ENCODE results near the gene ZNF354C. TPM values are rescaled to one million over a fixed set of nuclear protein-coding genes. Genes with fewer than 3 reads are reported as not detected.
"Not testable (repeated sequence)": the region's sequence is repeated elsewhere in the genome, so short reads cannot be mapped to it uniquely, and the experiment has no call there.

Gene ZNF354C
- total RNA-seq, 2 donors from 2014 or later: 2.4 to 2.7 TPM

DNA sequence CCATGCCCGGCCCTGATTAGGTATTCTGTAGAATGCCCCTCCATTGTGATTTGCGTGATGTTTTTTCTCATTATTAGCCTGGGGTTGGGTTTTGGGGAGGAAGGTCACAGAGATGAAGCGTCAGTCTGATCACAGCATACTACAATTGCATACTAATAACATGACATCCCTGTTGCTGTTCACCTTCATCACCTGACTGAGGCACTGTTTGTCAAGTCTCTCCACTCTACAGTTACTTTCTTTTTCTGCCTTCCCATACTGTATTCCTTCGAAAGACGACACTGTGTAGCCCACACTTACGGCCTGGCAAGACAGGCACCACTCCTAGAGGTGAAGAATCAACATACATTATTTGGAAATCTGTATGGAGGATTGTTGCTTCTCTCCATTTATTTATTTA is 5.5 kb downstream of the ZNF354C start:
- Histone ChIP-seq H3K36me3 (peaks cover 39% of the 10 kb centered on the region), H3K27ac (no peak overlapping the region), H3K9me3 (peaks cover 9 to 42% of the 10 kb centered on the region in 2 donors), H3K4me1 (peaks cover 0 to 10% of the 10 kb centered on the region in 2 donors), H3K27me3 (no peaks in the 10 kb centered on the region), H3K4me3 (no peak overlapping the region)
- DNase-seq (ENCODE audit: low spot score): no peak
- TF ChIP-seq, protein P1, sequence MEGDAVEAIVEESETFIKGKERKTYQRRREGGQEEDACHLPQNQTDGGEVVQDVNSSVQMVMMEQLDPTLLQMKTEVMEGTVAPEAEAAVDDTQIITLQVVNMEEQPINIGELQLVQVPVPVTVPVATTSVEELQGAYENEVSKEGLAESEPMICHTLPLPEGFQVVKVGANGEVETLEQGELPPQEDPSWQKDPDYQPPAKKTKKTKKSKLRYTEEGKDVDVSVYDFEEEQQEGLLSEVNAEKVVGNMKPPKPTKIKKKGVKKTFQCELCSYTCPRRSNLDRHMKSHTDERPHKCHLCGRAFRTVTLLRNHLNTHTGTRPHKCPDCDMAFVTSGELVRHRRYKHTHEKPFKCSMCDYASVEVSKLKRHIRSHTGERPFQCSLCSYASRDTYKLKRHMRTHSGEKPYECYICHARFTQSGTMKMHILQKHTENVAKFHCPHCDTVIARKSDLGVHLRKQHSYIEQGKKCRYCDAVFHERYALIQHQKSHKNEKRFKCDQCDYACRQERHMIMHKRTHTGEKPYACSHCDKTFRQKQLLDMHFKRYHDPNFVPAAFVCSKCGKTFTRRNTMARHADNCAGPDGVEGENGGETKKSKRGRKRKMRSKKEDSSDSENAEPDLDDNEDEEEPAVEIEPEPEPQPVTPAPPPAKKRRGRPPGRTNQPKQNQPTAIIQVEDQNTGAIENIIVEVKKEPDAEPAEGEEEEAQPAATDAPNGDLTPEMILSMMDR (IDR thresholded peaks at IDR 0.05): no peak

DNA sequence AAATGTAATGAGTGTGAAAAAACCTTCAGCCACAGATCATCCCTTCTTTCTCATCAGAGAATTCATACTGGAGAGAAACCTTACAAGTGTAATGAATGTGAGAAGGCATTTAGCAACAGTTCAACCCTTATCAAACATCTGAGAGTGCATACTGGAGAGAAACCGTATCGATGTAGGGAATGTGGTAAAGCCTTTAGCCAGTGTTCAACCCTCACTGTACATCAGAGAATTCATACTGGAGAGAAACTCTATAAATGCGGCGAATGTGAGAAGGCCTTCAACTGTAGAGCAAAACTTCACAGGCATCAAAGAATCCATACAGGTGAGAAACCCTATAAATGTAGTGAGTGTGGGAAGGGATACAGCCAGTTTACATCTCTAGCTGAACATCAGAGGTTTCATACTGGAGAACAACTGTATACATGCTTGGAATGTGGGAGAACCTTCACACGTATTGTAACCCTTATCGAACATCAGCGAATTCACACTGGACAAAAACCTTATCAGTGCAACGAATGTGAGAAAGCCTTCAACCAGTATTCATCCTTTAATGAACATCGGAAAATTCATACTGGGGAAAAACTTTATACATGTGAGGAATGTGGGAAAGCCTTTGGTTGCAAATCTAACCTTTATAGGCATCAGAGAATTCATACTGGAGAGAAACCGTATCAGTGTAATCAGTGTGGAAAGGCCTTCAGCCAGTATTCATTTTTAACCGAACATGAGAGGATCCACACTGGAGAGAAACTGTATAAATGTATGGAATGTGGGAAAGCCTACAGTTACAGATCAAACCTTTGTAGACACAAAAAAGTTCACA is 19.2 kb downstream of the ZNF354C start:
- Histone ChIP-seq H3K4me1 (no peaks in the 10 kb centered on the region), H3K9me3 (peaks cover 61 to 100% of the 10 kb centered on the region in 2 donors), H3K27me3 (no peaks in the 10 kb centered on the region), H3K4me3 (no peak overlapping the region), H3K27ac (no peak overlapping the region), H3K36me3 (peaks cover 60% of the 10 kb centered on the region)
- no peak for DNase-seq (ENCODE audit: low spot score)
- TF ChIP-seq, protein P1 (IDR thresholded peaks at IDR 0.05): no peak

DNA sequence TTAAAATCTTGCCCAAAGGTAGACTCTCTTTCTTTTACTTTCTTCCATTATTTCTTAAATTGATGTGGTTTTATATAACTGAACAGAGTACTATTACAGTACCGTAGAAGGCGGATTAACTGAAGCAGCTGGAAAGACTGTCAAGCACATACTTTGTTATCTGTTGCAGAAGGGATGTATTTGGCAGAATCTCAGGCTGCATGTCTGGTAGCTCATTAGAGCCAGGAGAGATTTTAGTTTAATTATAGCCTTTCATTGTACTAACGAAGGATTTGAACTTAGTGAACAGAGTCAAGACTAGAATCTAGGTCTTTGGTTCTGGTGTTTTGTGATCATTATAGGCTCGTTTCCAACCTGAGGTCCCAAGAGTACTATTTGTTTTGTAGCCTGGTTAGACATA is 20.6 kb downstream of the ZNF354C start:
- H3K36me3 ChIP-seq: peaks cover 48% of the 10 kb centered on the region
- H3K9me3 ChIP-seq: peaks cover 65 to 100% of the 10 kb centered on the region in 2 donors

DNA sequence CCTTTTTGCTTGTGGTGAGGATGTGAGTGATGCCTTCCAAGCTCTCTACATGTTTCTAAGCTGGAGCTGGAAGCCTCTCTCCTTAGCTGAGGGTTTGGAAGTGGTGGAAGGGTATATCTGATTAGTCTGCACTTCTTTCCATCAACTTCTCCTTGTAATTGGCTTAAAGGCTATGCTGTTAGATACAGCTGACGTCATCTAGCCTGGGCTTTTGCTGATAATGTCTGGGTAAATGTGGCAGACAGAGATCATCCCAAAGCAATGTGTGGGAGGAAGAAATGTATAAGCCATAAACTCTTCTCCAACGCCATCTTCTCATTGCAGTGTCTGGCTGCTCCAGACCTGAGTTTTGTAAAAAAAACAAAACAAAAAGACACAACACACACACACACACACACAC is 29.3 kb downstream of the ZNF354C start:
- H3K9me3 ChIP-seq: peaks cover 20 to 99% of the 10 kb centered on the region in 2 donors
- H3K4me1 ChIP-seq: no peaks in the 10 kb centered on the region
- H3K36me3 ChIP-seq: no peaks in the 10 kb centered on the region
- no peak overlapping the region for H3K4me3 ChIP-seq
- H3K27me3 ChIP-seq: no peaks in the 10 kb centered on the region
- no peak for DNase-seq (ENCODE audit: low spot score)
- TF ChIP-seq, protein P1 (IDR thresholded peaks at IDR 0.05): no peak
- no peak overlapping the region for H3K27ac ChIP-seq

More for the DNA sequence above, 20.6 kb downstream of the ZNF354C start:
- Histone ChIP-seq H3K27ac (no peak overlapping the region), H3K4me3 (no peak overlapping the region), H3K27me3 (no peaks in the 10 kb centered on the region), H3K4me1 (no peaks in the 10 kb centered on the region)
- no peak for DNase-seq (ENCODE audit: low spot score)
- TF ChIP-seq, protein P1 (IDR thresholded peaks at IDR 0.05): no peak

DNA sequence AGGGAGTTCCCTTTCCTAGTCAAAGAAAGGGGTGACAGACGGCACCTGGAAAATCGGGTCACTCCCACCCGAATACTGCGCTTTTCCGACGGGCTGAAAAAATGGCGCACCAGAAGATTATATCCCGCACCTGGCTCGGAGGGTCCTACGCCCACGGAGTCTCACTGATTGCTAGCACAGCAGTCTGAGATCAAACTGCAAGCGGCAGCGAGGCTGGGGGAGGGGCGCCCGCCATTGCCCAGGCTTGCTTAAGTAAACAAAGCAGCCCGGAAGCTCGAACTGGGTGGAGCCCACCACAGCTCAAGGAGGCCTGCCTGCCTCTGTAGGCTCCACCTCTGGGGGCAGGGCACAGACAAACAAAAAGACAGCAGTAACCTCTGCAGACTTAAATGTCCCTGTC is 41.1 kb downstream of the ZNF354C start:
- not testable (repeated sequence) for H3K27ac ChIP-seq; H3K27me3 ChIP-seq; H3K4me1 ChIP-seq; H3K36me3 ChIP-seq; H3K4me3 ChIP-seq; DNase-seq (ENCODE audit: low spot score)
- peaks cover 2 to 46% of the 10 kb centered on the region in 2 donors for H3K9me3 ChIP-seq

DNA sequence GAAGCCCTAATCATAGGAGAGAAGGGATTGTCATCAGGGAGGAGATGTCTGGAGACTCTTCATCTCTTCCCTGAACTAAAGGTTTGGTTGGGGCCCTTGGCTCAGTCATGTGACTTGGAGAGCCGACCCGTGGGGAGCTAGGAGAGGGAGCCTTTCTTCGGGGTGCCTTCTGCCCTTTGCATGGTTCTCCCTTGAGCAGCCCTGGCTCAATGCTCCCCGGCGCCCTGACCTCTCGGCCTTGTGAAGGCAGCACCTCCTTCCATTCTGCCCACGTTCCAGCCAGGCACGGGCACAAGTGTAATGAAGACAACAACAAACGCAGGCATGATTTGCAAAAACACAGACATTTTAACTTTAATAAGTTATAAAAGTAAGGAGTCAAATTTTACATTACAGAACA is 50.4 kb downstream of the ZNF354C start:
- Histone ChIP-seq H3K9me3 (peaks cover 4 to 68% of the 10 kb centered on the region in 2 donors), H3K4me1 (no peaks in the 10 kb centered on the region), H3K4me3 (no peak overlapping the region), H3K36me3 (no peaks in the 10 kb centered on the region), H3K27me3 (no peaks in the 10 kb centered on the region), H3K27ac (no peak overlapping the region)
- DNase-seq (ENCODE audit: low spot score): peak; percentile 34
- TF ChIP-seq, protein P1 (IDR thresholded peaks at IDR 0.05): no peak

Data from right atrium auricular region (tissue), 2 donors.